PFSK-1 (cell line): Measurements from ENCODE around the gene RNF217.

Experiments
- FOXP2 ChIP-seq: optimal IDR thresholded peaks from 2 replicates; pipeline ENCODE3; 2011; ENCODE audit warnings: borderline replicate concordance, control low read depth, inconsistent platforms; ENCODE audit not compliant: insufficient read depth; ENCODE audit errors: extremely low read length, extremely low read depth
- POLR2AphosphoS5 ChIP-seq: IDR thresholded peaks from 2 replicates; pipeline ENCODE4 v1.6.1; 2012; ENCODE audit warnings: low read depth, mild to moderate bottlenecking, control low read depth, low read length, moderate library complexity
- SIN3A ChIP-seq: IDR thresholded peaks from 2 replicates; pipeline ENCODE4 v1.6.1; 2012; ENCODE audit warnings: mild to moderate bottlenecking, low read length, moderate library complexity, borderline replicate concordance; ENCODE audit not compliant: insufficient read depth
- TAF1 ChIP-seq: IDR thresholded peaks from 2 replicates; pipeline ENCODE4 v1.6.1; 2012; ENCODE audit warnings: low read length, control low read depth, borderline replicate concordance; ENCODE audit not compliant: insufficient read depth
- TF ChIP-seq, protein P1 (sequence below), 2 experiments: IDR thresholded peaks; 2 replicates each; pipeline versions ENCODE4 v1.6.1 to v1.8.0; 2011 to 2012; ENCODE audit warnings: low read depth in 2 of 2, low read length in 2 of 2, control low read depth in 1 of 2, inconsistent platforms in 1 of 2, mild to moderate bottlenecking in 1 of 2, moderate library complexity in 1 of 2; ENCODE audit not compliant: insufficient read depth in 1 of 2

RNF217 gene

DNA sequence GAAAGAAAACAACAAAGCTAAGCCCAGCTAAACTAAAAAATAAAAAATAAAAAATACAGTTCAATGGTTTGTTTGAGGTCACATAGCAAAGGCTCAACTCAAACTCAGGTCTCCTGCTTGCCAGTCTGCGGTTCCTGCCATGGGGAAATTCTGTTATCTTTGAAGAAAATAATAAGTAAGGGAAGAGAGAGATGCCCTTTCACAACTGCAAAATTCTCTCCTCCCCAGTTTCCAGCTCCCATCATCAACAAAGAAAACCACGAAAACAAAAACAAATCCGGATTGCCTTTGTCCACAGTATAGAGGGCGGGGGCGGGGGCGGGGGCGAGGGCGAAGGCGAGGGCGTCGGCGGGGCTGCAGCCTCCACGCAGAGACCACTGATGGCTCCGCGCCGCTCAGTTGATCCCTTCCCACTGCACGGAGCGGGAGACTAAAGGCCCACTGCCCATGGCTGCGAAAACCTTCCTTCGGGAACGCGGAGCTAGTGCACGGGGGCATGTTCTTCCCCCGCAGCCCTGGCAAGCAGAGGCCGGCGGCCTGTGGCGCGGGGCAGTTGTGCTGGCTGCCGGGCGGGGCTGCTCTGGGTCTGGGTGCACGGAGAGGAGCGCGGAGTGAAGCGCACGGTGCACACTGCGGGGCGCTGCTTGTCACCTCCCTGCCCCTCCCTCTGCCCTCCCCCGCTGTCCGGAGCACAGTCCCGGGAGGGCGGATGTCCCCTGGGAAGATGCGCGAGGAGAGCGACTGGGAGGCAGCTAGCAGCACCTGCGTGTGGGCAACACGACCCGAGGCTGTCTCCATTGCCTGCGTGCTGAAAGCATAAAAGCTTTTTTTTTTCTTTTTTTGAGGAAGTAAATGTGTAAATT is 137.2 kb downstream of the RNF217 start:
- TF ChIP-seq POLR2AphosphoS5 (no peak), SIN3A (no peak), TAF1 (no peak), FOXP2 (peak; percentile 87)
- TF ChIP-seq, protein P1, sequence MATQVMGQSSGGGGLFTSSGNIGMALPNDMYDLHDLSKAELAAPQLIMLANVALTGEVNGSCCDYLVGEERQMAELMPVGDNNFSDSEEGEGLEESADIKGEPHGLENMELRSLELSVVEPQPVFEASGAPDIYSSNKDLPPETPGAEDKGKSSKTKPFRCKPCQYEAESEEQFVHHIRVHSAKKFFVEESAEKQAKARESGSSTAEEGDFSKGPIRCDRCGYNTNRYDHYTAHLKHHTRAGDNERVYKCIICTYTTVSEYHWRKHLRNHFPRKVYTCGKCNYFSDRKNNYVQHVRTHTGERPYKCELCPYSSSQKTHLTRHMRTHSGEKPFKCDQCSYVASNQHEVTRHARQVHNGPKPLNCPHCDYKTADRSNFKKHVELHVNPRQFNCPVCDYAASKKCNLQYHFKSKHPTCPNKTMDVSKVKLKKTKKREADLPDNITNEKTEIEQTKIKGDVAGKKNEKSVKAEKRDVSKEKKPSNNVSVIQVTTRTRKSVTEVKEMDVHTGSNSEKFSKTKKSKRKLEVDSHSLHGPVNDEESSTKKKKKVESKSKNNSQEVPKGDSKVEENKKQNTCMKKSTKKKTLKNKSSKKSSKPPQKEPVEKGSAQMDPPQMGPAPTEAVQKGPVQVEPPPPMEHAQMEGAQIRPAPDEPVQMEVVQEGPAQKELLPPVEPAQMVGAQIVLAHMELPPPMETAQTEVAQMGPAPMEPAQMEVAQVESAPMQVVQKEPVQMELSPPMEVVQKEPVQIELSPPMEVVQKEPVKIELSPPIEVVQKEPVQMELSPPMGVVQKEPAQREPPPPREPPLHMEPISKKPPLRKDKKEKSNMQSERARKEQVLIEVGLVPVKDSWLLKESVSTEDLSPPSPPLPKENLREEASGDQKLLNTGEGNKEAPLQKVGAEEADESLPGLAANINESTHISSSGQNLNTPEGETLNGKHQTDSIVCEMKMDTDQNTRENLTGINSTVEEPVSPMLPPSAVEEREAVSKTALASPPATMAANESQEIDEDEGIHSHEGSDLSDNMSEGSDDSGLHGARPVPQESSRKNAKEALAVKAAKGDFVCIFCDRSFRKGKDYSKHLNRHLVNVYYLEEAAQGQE (IDR thresholded peaks at IDR 0.05; ENCODE audit: insufficient read depth in 1 of 2, low read depth in 2 of 2, low read length in 2 of 2): no peak

DNA sequence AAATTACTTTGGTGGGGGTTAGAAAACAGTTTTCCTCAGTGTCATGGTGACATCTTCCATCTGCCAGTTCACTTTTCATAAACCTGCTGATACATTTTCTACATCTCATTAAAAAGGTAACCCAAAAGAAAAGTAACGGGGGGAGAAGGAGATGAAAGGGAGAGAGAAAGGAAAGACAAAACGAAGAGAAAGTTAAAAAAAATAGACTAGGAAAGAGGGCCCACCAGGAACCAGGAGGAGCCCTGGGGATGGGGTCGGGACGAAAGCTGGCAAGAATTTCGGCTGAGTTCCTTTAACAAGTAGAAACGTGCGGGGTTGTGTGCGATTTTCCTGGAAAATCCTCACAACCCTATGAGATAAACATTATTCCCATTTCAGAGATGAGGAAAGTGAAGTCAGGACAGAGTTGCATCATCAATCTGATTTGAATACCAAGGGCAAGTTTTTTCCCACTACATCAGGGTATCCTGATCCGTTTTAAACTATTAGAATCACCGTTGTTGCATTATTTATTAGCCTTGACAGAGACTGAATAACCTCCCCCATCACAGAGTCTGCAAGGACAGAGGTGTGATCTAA is 137.9 kb downstream of the RNF217 start:
- TF ChIP-seq POLR2AphosphoS5 (no peak), FOXP2 (no peak), TAF1 (no peak), SIN3A (no peak)
- TF ChIP-seq, protein P1 (IDR thresholded peaks at IDR 0.05; ENCODE audit: insufficient read depth in 1 of 2, low read depth in 2 of 2, low read length in 2 of 2): no peak

DNA sequence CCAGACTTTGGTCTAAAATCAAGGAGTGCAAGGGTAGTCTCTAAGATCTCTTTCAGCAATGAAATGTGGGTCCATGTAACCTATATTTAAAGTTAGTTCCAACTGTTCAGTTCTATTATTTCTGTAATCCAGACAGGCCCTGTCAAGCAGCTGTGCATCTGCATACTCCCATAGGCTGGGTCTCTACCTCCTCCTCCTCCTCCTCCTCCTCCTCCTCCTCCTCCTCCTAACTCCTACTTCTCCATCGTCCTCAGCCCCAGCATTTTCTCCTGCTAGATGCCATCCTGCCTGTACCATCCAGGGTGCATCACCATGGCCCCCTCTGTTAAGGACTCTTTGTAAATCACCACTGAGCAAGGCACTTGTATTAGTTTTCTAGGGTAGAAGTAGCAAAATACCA is 138.9 kb downstream of the RNF217 start:
- TF ChIP-seq SIN3A (no peak), TAF1 (no peak), FOXP2 (no peak), POLR2AphosphoS5 (no peak)
- TF ChIP-seq, protein P1 (IDR thresholded peaks at IDR 0.05; ENCODE audit: insufficient read depth in 1 of 2, low read depth in 2 of 2, low read length in 2 of 2): no peak

DNA sequence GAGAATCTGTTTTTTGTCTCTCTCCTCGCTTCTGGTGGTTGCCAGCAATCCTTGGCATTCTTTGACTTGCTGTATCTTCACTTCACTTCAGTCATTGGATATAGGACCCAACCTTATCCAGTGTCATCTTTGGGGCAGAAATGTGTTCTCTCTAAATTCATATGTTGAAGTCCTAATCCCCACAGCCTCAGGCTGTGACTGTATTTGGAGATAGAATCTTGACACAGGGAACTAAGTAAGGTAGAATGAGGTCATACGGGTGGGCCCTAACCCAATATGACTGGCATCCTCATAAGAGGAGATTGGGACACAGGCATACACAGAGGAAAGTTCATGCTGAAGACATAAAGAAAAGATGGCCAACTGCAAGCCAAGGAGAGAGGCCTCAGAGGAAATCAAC is 139.4 kb downstream of the RNF217 start:
- TF ChIP-seq FOXP2 (no peak), POLR2AphosphoS5 (no peak), SIN3A (no peak), TAF1 (no peak)
- TF ChIP-seq, protein P1 (IDR thresholded peaks at IDR 0.05; ENCODE audit: insufficient read depth in 1 of 2, low read depth in 2 of 2, low read length in 2 of 2): no peak
